Fibroblast of skin of back (primary cell): Measurements from ENCODE around the gene CDC34.

Source experiments
- DNase-seq: peaks from one replicate; pipeline ENCODE4 v3.0.0-alpha.2; 2013

Gene CDC34

DNA sequence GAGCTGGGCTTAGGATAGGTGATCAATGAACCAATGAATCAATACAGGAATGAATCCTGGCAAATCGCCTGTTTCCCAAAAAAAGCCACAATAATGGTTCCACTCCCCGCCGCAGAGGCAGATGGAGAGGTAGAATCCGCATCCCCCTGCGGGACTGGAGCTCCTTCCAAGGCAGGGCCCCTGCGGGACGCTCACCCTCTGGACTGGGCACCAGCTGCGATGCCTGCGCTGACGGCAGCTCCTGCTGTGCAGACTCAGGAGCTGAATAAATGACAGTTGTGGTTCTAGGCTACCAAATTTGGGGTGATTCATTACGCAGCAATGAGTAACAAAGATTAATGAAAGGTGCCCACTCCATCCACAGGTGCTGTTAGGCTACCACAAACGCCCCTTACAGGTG lies 8.8 kb upstream of the CDC34 start:
- no peak for DNase-seq

DNA sequence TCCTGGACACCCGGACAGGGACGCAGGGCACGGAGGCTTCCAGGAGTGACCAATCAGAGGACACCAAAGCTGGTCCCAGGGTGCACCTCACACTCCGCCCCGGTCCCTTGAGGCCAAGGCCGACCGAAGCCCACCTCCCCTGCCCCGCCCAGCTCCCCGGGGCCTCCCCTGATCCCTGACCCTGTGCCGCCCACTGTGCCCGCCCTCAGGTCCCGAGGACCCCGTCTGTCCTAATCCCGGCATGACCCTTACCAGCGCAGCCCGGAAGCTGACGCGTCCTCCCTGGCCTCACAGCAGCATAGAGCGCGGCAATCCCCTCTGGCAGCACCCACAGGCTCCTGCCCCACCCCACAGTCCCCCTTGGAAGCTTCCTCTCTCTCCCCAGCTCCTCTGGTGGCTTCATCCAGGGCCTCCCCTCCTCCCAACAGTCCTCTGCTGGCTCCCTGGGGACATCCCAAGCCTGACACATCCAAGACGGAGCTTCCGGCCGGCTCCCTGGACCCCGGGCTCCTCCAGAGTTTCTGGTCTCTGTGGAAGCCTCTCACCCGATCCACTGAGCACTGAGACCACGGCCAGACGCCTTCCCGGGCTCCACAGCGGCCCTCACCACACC lies 7.4 kb upstream of the CDC34 start:
- DNase-seq, result peak; percentile 76

- DNase-seq, result no peak
These were observed 6.5 kb upstream of the CDC34 start for GRCh38 chr19:525029-525428.

DNA sequence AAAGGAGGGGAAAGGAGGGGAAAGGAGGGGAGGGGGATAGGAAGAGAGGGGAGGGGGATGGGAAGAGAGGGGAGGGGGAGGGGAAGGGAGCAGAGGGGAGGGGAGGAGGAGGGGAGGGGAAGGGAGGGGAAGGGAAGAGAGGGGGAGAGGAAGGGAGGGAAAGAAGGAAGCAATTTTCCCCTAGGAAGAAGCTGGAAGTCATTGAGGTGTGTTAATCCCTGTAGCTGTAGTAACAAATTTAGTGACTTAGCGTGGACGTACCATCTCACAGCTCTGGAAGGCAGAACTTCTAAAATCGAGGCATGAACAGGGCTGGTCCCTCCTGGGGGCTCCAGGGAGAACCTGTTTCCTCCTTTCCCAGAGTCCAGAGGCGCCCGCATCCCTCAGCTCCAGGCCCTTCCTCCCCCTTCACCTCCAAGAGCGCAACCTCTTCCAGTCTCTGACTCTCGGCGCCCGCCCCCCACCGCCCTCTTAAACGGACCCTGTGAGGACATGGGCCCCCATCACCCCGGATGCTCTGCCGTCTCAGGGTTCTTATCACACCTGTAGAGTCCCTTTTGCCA lies 5.6 kb upstream of the CDC34 start:
- DNase-seq, result no peak

GRCh38 chr19:530134-531008 lies 1.2 kb upstream of the CDC34 start:
- no peak for DNase-seq

GRCh38 chr19:531009-531752 lies 379 bp upstream of the CDC34 start:
- peak; percentile 81 for DNase-seq

DNA sequence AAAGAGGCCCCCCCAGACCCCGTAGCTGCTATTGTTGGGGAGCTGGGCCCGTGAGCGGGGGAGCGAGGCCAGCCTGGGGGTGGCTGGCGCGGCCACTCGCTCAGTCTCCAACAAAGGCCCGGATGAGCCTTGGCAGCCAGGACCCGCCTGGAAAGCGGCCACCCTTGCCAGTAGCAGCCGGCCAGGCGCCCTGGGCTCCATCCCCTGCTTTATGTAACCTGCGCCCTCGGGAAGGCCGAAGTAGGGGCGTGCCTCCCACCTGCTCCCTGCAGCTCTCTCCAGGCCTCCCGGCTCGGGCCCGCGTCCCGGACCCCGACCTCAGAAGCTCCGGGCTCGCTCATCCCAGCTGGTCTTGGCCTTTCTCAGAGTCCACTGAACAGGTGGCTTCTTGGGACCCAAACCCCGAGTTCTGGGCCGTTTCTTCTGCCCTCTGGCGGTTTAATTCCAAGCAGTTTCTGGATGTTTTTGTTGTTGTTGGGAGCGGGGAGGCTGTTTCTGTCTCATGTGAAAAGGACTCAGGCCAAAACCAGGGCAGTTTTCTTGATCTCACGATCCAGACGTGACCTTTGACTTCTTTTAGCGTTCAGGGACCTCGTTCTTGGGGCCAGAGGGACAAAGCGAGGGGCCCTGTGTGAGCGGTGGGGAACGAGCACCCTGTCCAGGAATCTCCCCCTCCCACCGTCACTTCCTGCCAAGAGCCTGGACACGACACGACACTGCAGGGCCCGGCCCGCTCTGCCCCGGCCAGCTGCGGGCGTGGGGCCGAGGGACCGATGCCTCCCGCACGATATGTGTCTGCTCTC lies 1.2 kb downstream of the CDC34 start:
- peak; percentile 63 for DNase-seq

DNA sequence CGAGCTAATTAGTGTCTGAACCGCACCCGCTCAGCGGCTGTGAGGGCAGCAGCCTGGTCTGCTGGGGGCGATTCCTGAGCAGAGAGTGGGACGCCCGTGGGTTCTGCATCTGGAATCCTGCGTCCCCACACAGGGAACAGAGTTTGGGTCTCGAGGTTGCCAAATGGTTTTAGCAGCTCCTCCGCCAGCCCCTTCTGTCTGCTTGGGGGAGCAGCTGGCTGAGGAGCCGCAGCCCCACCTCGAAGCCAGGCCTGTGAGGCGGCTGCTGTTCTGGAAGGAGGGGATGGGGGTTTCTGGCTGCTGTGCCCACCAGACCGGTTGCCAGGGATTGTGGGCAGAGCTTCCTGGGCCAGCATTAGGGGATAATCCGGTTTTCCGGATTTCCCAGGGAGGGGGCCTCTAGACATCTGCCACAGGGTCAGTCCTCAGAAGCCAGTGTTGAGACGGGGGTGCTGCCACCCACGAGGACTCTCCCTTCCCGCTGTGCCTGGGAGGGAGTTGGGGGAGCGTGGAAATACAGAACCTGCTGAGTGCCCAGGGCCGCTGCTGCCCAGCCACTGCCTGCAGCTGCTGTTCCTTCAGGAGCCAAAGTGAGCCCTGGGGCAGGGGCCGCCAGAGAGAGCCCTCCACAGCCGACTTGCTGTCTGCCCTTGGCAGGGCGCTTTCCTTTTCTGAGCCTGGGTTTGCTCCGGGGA lies 2.0 kb downstream of the CDC34 start:
- DNase-seq, result no peak

GRCh38 chr19:534088-534487 lies 2.5 kb downstream of the CDC34 start:
- no peak for DNase-seq

GRCh38 chr19:535017-535835 lies 3.7 kb downstream of the CDC34 start:
- DNase-seq, result no peak

- DNase-seq, result no peak
These were observed 4.7 kb downstream of the CDC34 start for GRCh38 chr19:536031-536880.

DNA sequence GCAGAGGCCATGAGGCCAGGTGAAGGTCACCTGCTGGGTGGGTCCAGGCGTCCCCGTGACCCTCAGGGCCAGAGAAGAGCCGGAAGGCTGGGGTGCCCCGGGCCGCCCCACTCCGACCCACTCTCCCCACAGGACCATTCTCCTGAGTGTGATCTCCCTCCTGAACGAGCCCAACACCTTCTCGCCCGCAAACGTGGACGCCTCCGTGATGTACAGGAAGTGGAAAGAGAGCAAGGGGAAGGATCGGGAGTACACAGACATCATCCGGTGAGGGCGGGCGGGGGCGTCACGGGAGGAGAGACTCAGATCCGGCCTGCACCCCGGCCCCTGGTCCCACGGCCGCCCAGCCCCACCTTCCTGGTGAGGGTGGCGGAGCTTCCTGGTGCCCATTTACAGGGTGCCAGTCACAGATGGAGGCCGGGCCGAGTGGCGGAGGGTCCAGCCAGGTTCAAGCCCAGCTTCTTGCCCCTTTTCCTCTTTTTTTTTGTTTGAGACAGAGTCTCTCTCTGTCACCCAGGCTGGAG lies 5.4 kb downstream of the CDC34 start:
- DNase-seq, result no peak

DNA sequence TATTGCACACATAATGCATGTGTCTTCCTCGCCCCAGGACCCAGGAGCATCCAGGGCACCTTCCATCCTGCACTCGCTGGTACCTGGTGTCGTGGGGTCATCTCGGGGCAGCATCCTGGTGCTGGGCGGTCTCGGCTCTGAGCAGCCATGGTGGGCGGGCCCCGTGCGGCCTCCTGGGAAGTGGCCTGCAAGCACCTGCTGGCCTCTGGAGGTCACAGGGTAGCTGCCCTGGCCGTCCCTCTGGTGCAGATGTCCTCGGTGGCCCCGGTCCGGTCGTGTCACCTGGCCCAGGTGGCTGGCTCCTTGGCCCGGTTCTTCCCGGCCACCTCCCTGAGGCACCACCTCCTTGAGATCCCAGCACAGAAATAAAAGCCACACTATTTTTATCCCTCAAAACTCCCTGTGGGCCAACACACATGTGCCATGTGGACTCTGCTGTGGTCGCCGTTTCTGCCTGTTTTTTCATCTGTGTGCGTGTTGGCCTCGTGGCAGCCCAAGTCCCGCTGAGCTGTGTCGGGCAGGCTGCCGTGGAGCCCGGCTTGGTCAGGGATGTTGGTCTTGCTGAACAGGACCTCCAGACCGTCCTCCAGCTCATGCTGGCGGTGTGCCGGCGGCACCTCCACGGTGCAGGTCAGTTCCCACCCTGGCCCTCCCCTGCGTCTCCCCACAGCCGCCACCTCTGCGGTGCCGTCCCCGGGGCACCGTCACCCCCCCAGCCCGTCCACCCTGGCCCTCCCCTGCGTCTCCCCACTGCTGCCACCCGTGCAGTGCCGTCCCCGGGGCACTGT lies 7.3 kb downstream of the CDC34 start:
- DNase-seq, result no peak

DNA sequence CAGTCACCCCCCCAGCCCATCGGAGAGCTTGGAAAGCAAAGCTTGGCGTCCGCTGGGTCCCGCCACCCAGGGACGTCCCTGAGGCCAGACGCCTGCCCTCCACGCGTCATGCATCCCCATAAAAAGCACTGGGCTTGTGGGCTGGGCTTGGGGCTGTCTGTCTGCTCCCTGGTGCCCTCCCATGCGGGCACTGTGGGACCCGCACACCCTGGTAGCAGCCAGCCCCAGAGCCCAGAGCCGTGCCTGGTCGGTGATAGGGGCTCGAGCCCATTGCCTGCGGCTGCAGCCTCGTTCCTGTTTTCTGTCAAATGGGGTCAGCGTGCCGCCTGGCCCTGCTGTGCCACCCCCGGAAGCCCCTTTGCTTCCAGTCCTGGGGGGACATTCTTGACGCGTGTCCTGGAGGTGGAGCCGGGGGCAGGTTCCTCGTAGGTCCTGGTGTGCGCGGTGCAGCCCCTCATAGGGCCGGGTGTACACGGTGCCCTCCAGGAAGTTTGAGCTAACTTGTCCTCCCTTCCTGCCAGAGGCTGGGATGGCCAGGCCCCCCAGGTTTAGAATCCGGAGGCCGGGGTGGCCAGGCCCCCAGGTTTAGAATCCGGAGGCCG lies 8.0 kb downstream of the CDC34 start:
- DNase-seq, result no peak

GRCh38 chr19:540867-541637 lies 9.5 kb downstream of the CDC34 start:
- DNase-seq, result no peak

- no peak for DNase-seq
These were observed 10.1 kb downstream of the CDC34 start for GRCh38 chr19:541699-542098.

DNA sequence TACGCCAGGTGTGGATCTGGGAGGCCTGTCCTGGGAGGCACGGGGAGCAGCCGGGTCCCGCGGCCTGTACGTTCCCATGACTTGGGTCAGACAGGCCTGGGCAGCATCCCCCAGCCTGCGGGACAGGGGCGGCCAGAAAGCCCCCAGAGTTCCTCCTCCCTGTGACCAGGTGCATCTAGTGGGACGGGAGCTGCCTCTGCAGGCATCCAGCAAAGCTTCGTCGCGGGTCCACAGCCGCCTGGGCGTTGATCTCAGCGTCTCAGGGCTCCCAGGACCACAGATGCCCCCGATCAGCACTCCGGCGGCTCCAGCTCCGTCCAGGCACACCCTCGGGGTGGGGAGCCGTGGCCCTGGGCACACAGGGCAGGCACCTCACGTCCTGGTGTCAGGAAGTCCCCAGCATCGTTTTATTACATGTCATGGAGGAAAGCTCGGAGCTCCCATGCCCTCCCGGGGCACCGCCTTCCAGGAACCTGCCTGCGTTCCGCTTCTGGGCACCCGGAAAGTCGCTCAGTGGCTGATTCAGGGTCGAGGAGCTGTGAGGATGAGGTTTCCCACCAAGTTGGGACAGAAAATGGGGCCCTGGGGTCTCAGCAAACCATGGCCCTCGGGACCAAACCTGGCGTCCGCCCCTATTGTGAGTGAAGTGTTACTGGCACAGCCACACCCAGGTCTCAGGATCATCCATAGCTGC lies 10.8 kb downstream of the CDC34 start:
- no peak for DNase-seq
